T-helper 1 cell treated with Interleukin-12 subunit alpha and Interleukin-12 subunit beta and Interleukin-4 antibody, amounts not matched to agents 30 μg/mL and 1 μg/mL, for 36 hours (primary cell): ENCODE data around the gene RGPD3.
"Not testable (repeated sequence)": the region's sequence is repeated elsewhere in the genome, so short reads cannot be mapped to it uniquely, and the experiment has no call there.

Source experiments
- H3K27ac Mint-ChIP-seq: one replicate; pipeline ENCODE4 v1.8.0; 2021; ENCODE audit warnings: mild to moderate bottlenecking, mixed read lengths
- H3K27me3 Mint-ChIP-seq: one replicate; pipeline ENCODE4 v1.8.0; 2021; ENCODE audit warnings: low read depth, mixed read lengths
- H3K36me3 Mint-ChIP-seq: one replicate; pipeline ENCODE4 v1.8.0; 2021; ENCODE audit warnings: low read depth, mixed read lengths
- H3K4me1 Mint-ChIP-seq: one replicate; pipeline ENCODE4 v1.8.0; 2021; ENCODE audit warnings: low read depth, mixed read lengths
- H3K4me3 Mint-ChIP-seq: one replicate; pipeline ENCODE4 v1.8.0; 2021; ENCODE audit warnings: mild to moderate bottlenecking, moderate library complexity, mixed read lengths
- H3K9me3 Mint-ChIP-seq: one replicate; pipeline ENCODE4 v1.8.0; 2021; ENCODE audit warnings: mixed read lengths

The RGPD3 gene

GRCh38 chr2:106379567-106379966, 88.6 kb downstream of the RGPD3 start:
- H3K9me3 Mint-ChIP-seq, H3K27me3 Mint-ChIP-seq, H3K4me3 Mint-ChIP-seq, H3K27ac Mint-ChIP-seq, H3K4me1 Mint-ChIP-seq, H3K36me3 Mint-ChIP-seq: not testable (repeated sequence)

- H3K27me3 Mint-ChIP-seq, H3K36me3 Mint-ChIP-seq, H3K9me3 Mint-ChIP-seq, H3K27ac Mint-ChIP-seq, H3K4me1 Mint-ChIP-seq, H3K4me3 Mint-ChIP-seq: not testable (repeated sequence)
Observed at GRCh38 chr2:106369182-106369581, 99.0 kb downstream of the RGPD3 start.

GRCh38 chr2:106366204-106366885, 101.9 kb downstream of the RGPD3 start:
- Mint-ChIP-seq H3K4me3 (no peak overlapping the region), H3K9me3 (no peaks in the 10 kb centered on the region), H3K27ac (no peak overlapping the region), H3K27me3 (peaks cover 13% of the 10 kb centered on the region), H3K4me1 (no peaks in the 10 kb centered on the region), H3K36me3 (no peaks in the 10 kb centered on the region)

GRCh38 chr2:106363791-106364190, 104.4 kb downstream of the RGPD3 start:
- H3K9me3 Mint-ChIP-seq = no peaks in the 10 kb centered on the region
- H3K27ac Mint-ChIP-seq = no peak overlapping the region
- peaks cover 21% of the 10 kb centered on the region for H3K27me3 Mint-ChIP-seq
- H3K4me1 Mint-ChIP-seq = no peaks in the 10 kb centered on the region
- H3K36me3 Mint-ChIP-seq = no peaks in the 10 kb centered on the region
- H3K4me3 Mint-ChIP-seq = no peak overlapping the region

GRCh38 chr2:106362789-106363188, 105.4 kb downstream of the RGPD3 start:
- Mint-ChIP-seq H3K36me3 (no peaks in the 10 kb centered on the region), H3K4me3 (no peak overlapping the region), H3K9me3 (no peaks in the 10 kb centered on the region), H3K27ac (no peak overlapping the region), H3K27me3 (peaks cover 21% of the 10 kb centered on the region), H3K4me1 (no peaks in the 10 kb centered on the region)

GRCh38 chr2:106359512-106359911, 108.7 kb downstream of the RGPD3 start:
- no peaks in the 10 kb centered on the region for H3K36me3 Mint-ChIP-seq
- H3K27me3 Mint-ChIP-seq = peaks cover 24% of the 10 kb centered on the region
- H3K9me3 Mint-ChIP-seq = no peaks in the 10 kb centered on the region
- no peak overlapping the region for H3K27ac Mint-ChIP-seq
- H3K4me3 Mint-ChIP-seq = no peak overlapping the region
- no peaks in the 10 kb centered on the region for H3K4me1 Mint-ChIP-seq

- Mint-ChIP-seq H3K27me3 (peaks cover 29% of the 10 kb centered on the region), H3K36me3 (no peaks in the 10 kb centered on the region), H3K4me3 (no peak overlapping the region), H3K27ac (no peak overlapping the region), H3K9me3 (no peaks in the 10 kb centered on the region), H3K4me1 (no peaks in the 10 kb centered on the region)
Observed at GRCh38 chr2:106358521-106358920, 109.7 kb downstream of the RGPD3 start.

- Mint-ChIP-seq H3K27ac (no peak overlapping the region), H3K27me3 (peaks cover 29% of the 10 kb centered on the region), H3K4me1 (no peaks in the 10 kb centered on the region), H3K36me3 (no peaks in the 10 kb centered on the region), H3K9me3 (no peaks in the 10 kb centered on the region), H3K4me3 (no peak overlapping the region)
Observed at GRCh38 chr2:106358081-106358480, 110.1 kb downstream of the RGPD3 start.

GRCh38 chr2:106356291-106356690, 111.9 kb downstream of the RGPD3 start:
- H3K27me3 Mint-ChIP-seq = peaks cover 20% of the 10 kb centered on the region
- H3K9me3 Mint-ChIP-seq = no peaks in the 10 kb centered on the region
- no peak overlapping the region for H3K27ac Mint-ChIP-seq
- no peak overlapping the region for H3K4me3 Mint-ChIP-seq
- no peaks in the 10 kb centered on the region for H3K4me1 Mint-ChIP-seq
- H3K36me3 Mint-ChIP-seq = no peaks in the 10 kb centered on the region

GRCh38 chr2:106353676-106354075, 114.5 kb downstream of the RGPD3 start:
- Mint-ChIP-seq H3K4me1 (no peaks in the 10 kb centered on the region), H3K4me3 (no peak overlapping the region), H3K27ac (no peak overlapping the region), H3K27me3 (peaks cover 15% of the 10 kb centered on the region), H3K36me3 (no peaks in the 10 kb centered on the region), H3K9me3 (no peaks in the 10 kb centered on the region)

- Mint-ChIP-seq H3K27ac (no peak overlapping the region), H3K36me3 (no peaks in the 10 kb centered on the region), H3K4me1 (no peaks in the 10 kb centered on the region), H3K4me3 (no peak overlapping the region), H3K9me3 (no peaks in the 10 kb centered on the region), H3K27me3 (peaks cover 20% of the 10 kb centered on the region)
Observed at GRCh38 chr2:106350980-106351379, 117.2 kb downstream of the RGPD3 start.

GRCh38 chr2:106344302-106344701, 123.9 kb downstream of the RGPD3 start:
- Mint-ChIP-seq H3K27me3 (peaks cover 10% of the 10 kb centered on the region), H3K9me3 (no peaks in the 10 kb centered on the region), H3K36me3 (no peaks in the 10 kb centered on the region), H3K27ac (no peak overlapping the region), H3K4me1 (peaks cover 4% of the 10 kb centered on the region), H3K4me3 (no peak overlapping the region)

- H3K9me3 Mint-ChIP-seq = no peaks in the 10 kb centered on the region
Observed at GRCh38 chr2:106343274-106343673, 124.9 kb downstream of the RGPD3 start.

GRCh38 chr2:106342831-106343251, 125.4 kb downstream of the RGPD3 start:
- Mint-ChIP-seq H3K27me3 (peaks cover under 1% of the 10 kb centered on the region), H3K4me3 (no peak overlapping the region), H3K4me1 (peaks cover 4% of the 10 kb centered on the region), H3K27ac (no peak overlapping the region), H3K9me3 (no peaks in the 10 kb centered on the region), H3K36me3 (no peaks in the 10 kb centered on the region)

More at GRCh38 chr2:106343274-106343673, 124.9 kb downstream of the RGPD3 start:
- H3K27ac Mint-ChIP-seq = no peak overlapping the region
- no peak overlapping the region for H3K4me3 Mint-ChIP-seq
- H3K36me3 Mint-ChIP-seq = no peaks in the 10 kb centered on the region
- H3K4me1 Mint-ChIP-seq = peaks cover 4% of the 10 kb centered on the region
- H3K27me3 Mint-ChIP-seq = peaks cover 4% of the 10 kb centered on the region

- H3K36me3 Mint-ChIP-seq = no peaks in the 10 kb centered on the region
- peaks cover 4% of the 10 kb centered on the region for H3K4me1 Mint-ChIP-seq
- no peak overlapping the region for H3K4me3 Mint-ChIP-seq
- no peak overlapping the region for H3K27ac Mint-ChIP-seq
- H3K9me3 Mint-ChIP-seq = no peaks in the 10 kb centered on the region
- H3K27me3 Mint-ChIP-seq = no peaks in the 10 kb centered on the region
Observed at GRCh38 chr2:106341666-106342065, 126.5 kb downstream of the RGPD3 start.
